GM23248 (cell line): Measurements from ENCODE around the gene RPS17.

ENCODE experiments used
- EZH2 ChIP-seq: fragments of 200-600 bp; sonication (generic); IDR thresholded peaks from 2 replicates; pipeline ENCODE4 v1.6.1; 2018; ENCODE audit warnings: antibody characterized with exemption, mild to moderate bottlenecking; ENCODE audit not compliant: insufficient read depth, poor library complexity, severe bottlenecking
- EZH2phosphoT487 ChIP-seq: fragments of 200-600 bp; sonication (generic); IDR thresholded peaks from 2 replicates; pipeline ENCODE4 v1.6.1; 2018; ENCODE audit warnings: antibody characterized with exemption, moderate library complexity, mild to moderate bottlenecking, low read depth; ENCODE audit not compliant: insufficient read depth

GRCh38 chr15:82572311-82572710, 32.1 kb upstream of the RPS17 start:
- TF ChIP-seq EZH2 (no peak), EZH2phosphoT487 (no peak)
